ENCODE data around the gene PNMA6E.

PNMA6E gene

GRCh38 chrX:153435845-153436244, 34.7 kb upstream of the PNMA6E start:
- DNase-seq (ENCODE audit: low read depth): no peak

- no peak for DNase-seq (ENCODE audit: low read depth)
Observed at GRCh38 chrX:153434801-153435200, 33.7 kb upstream of the PNMA6E start.

- DNase-seq (ENCODE audit: low read depth): no peak
Observed at GRCh38 chrX:153433781-153434285, 32.7 kb upstream of the PNMA6E start.

- DNase-seq (ENCODE audit: low read depth): no peak
Observed at GRCh38 chrX:153433161-153433680, 32.1 kb upstream of the PNMA6E start.

- DNase-seq (ENCODE audit: low read depth): no peak
Observed at GRCh38 chrX:153430796-153431195, 29.6 kb upstream of the PNMA6E start.

GRCh38 chrX:153426204-153426603, 25.1 kb upstream of the PNMA6E start:
- DNase-seq (ENCODE audit: low read depth): no peak

GRCh38 chrX:153423652-153424051, 22.5 kb upstream of the PNMA6E start:
- DNase-seq (ENCODE audit: low read depth): no peak

- no peak for DNase-seq (ENCODE audit: low read depth)
Observed at GRCh38 chrX:153421856-153422255, 20.7 kb upstream of the PNMA6E start.

- no peak for DNase-seq (ENCODE audit: low read depth)
Observed at GRCh38 chrX:153420851-153421599, 19.9 kb upstream of the PNMA6E start.

GRCh38 chrX:153417637-153418036, 16.5 kb upstream of the PNMA6E start:
- DNase-seq (ENCODE audit: low read depth): no peak

- no peak for DNase-seq (ENCODE audit: low read depth)
Observed at GRCh38 chrX:153416781-153417450, 15.8 kb upstream of the PNMA6E start.

GRCh38 chrX:153414856-153415510, 13.8 kb upstream of the PNMA6E start:
- DNase-seq (ENCODE audit: low read depth): no peak

- no peak for DNase-seq (ENCODE audit: low read depth)
Observed at GRCh38 chrX:153413731-153414130, 12.6 kb upstream of the PNMA6E start.

GRCh38 chrX:153412746-153413720, 11.9 kb upstream of the PNMA6E start:
- no peak for DNase-seq (ENCODE audit: low read depth)

GRCh38 chrX:153411988-153412574, 10.9 kb upstream of the PNMA6E start:
- no peak for DNase-seq (ENCODE audit: low read depth)

- no peak for DNase-seq (ENCODE audit: low read depth)
Observed at GRCh38 chrX:153411255-153411987, 10.3 kb upstream of the PNMA6E start, which contains the start of gene ZFP92. ZFP92 (plus strand) TSS chrX:153411472; CDS start chrX:153418323, 6,851 bp downstream.

GRCh38 chrX:153410888-153411254, 9.7 kb upstream of the PNMA6E start:
- DNase-seq (ENCODE audit: low read depth): no peak

GRCh38 chrX:153410373-153410772, 9.2 kb upstream of the PNMA6E start:
- DNase-seq (ENCODE audit: low read depth): no peak

- no peak for DNase-seq (ENCODE audit: low read depth)
Observed at GRCh38 chrX:153409414-153410101, 8.4 kb upstream of the PNMA6E start.

GRCh38 chrX:153408871-153409351, 7.8 kb upstream of the PNMA6E start:
- DNase-seq (ENCODE audit: low read depth): no peak

Measured in non-pigmented ciliary epithelial cell (primary cell).